Measurements from ENCODE around the gene ARMC10.
"Not testable (repeated sequence)": the region's sequence is repeated elsewhere in the genome, so short reads cannot be mapped to it uniquely, and the experiment has no call there.

Gene ARMC10

GRCh38 chr7:103077318-103077717 lies 2.4 kb downstream of the ARMC10 start:
- DNase-seq (ENCODE audit: low read depth in 2 of 2, low spot score in 1 of 2) = no peak

- DNase-seq (ENCODE audit: low read depth in 2 of 2, low spot score in 1 of 2) = not testable (repeated sequence)
Measured at GRCh38 chr7:103078226-103078625, 3.3 kb downstream of the ARMC10 start.

- no peak for DNase-seq (ENCODE audit: low read depth in 2 of 2, low spot score in 1 of 2)
Measured at GRCh38 chr7:103079836-103080235, 4.9 kb downstream of the ARMC10 start.

- DNase-seq (ENCODE audit: low read depth in 2 of 2, low spot score in 1 of 2) = no peak
Measured at GRCh38 chr7:103080923-103081322, 6.0 kb downstream of the ARMC10 start.

- DNase-seq (ENCODE audit: low read depth in 2 of 2, low spot score in 1 of 2) = no peak
Measured at GRCh38 chr7:103082497-103082896, 7.6 kb downstream of the ARMC10 start.

GRCh38 chr7:103083210-103083609 lies 8.3 kb downstream of the ARMC10 start:
- DNase-seq (ENCODE audit: low read depth in 2 of 2, low spot score in 1 of 2) = no peak

GRCh38 chr7:103092321-103092720 lies 17.4 kb downstream of the ARMC10 start:
- not testable (repeated sequence) for DNase-seq (ENCODE audit: low read depth in 2 of 2, low spot score in 1 of 2)

- no peak for DNase-seq (ENCODE audit: low read depth in 2 of 2, low spot score in 1 of 2)
Measured at GRCh38 chr7:103093429-103093828, 18.5 kb downstream of the ARMC10 start.

- DNase-seq (ENCODE audit: low read depth in 2 of 2, low spot score in 1 of 2) = no peak
Measured at GRCh38 chr7:103094102-103094501, 19.2 kb downstream of the ARMC10 start.

GRCh38 chr7:103095558-103095957 lies 20.6 kb downstream of the ARMC10 start:
- not testable (repeated sequence) for DNase-seq (ENCODE audit: low read depth in 2 of 2, low spot score in 1 of 2)

- no peak for DNase-seq (ENCODE audit: low read depth in 2 of 2, low spot score in 1 of 2)
Measured at GRCh38 chr7:103097041-103097440, 22.1 kb downstream of the ARMC10 start.

GRCh38 chr7:103100348-103100747 lies 25.4 kb downstream of the ARMC10 start:
- no peak for DNase-seq (ENCODE audit: low read depth in 2 of 2, low spot score in 1 of 2)

- DNase-seq (ENCODE audit: low read depth in 2 of 2, low spot score in 1 of 2) = no peak
Measured at GRCh38 chr7:103101543-103101942, 26.6 kb downstream of the ARMC10 start.

GRCh38 chr7:103106005-103106702 lies 31.2 kb downstream of the ARMC10 start:
- DNase-seq (ENCODE audit: low read depth in 2 of 2, low spot score in 1 of 2) = no peak

GRCh38 chr7:103106703-103107070 lies 31.7 kb downstream of the ARMC10 start:
- not testable (repeated sequence) for DNase-seq (ENCODE audit: low read depth in 2 of 2, low spot score in 1 of 2)

- no peak for DNase-seq (ENCODE audit: low read depth in 2 of 2, low spot score in 1 of 2)
Measured at GRCh38 chr7:103113164-103113563, 38.2 kb downstream of the ARMC10 start.

- DNase-seq (ENCODE audit: low read depth in 2 of 2, low spot score in 1 of 2) = no peak
Measured at GRCh38 chr7:103114576-103115008, 39.7 kb downstream of the ARMC10 start.

- DNase-seq (ENCODE audit: low read depth in 2 of 2, low spot score in 1 of 2) = no peak
Measured at GRCh38 chr7:103115771-103116170, 40.8 kb downstream of the ARMC10 start.

GRCh38 chr7:103116511-103116910 lies 41.6 kb downstream of the ARMC10 start:
- DNase-seq (ENCODE audit: low read depth in 2 of 2, low spot score in 1 of 2) = no peak

- no peak for DNase-seq (ENCODE audit: low read depth in 2 of 2, low spot score in 1 of 2)
Measured at GRCh38 chr7:103116991-103117390, 42.1 kb downstream of the ARMC10 start.

GRCh38 chr7:103117465-103117864 lies 42.5 kb downstream of the ARMC10 start:
- no peak for DNase-seq (ENCODE audit: low read depth in 2 of 2, low spot score in 1 of 2)

GRCh38 chr7:103119791-103120291 lies 44.9 kb downstream of the ARMC10 start:
- DNase-seq (ENCODE audit: low read depth in 2 of 2, low spot score in 1 of 2) = no peak

- no peak for DNase-seq (ENCODE audit: low read depth in 2 of 2, low spot score in 1 of 2)
Measured at GRCh38 chr7:103120362-103120761, 45.4 kb downstream of the ARMC10 start.
